Smooth muscle cell (in vitro differentiated cells): ENCODE results near the gene GDE1. TPM values are rescaled to one million over a fixed set of nuclear protein-coding genes. Genes with fewer than 3 reads are reported as not detected.

ENCODE experiments used
- DNase-seq: peaks from one replicate; lab custom pipeline; 2025; ENCODE audit not compliant: unreplicated experiment; lab: John Stamatoyannopoulos, UW
- H2AFZ ChIP-seq: fragments of 200-600 bp; sonication (generic); 2 replicates; pipeline ENCODE4 v1.6.0; 2016; ENCODE audit warnings: antibody characterized with exemption, low read depth, mild to moderate bottlenecking
- H3F3A ChIP-seq: fragments of 200-600 bp; sonication (generic); 2 replicates; pipeline ENCODE4 v1.6.0; 2017; ENCODE audit warnings: antibody characterized with exemption, low read depth
- H3K27ac ChIP-seq: fragments of 200-600 bp; sonication (generic); 2 replicates; pipeline ENCODE4 v1.5.1; 2016; ENCODE audit warnings: low read depth, mild to moderate bottlenecking
- H3K27me3 ChIP-seq: fragments of 200-600 bp; sonication (generic); 2 replicates; pipeline ENCODE4 v1.6.1; 2016; ENCODE audit warnings: low read depth, mild to moderate bottlenecking
- H3K36me3 ChIP-seq: fragments of 200-600 bp; sonication (generic); 2 replicates; pipeline ENCODE4 v1.5.1; 2016; ENCODE audit warnings: low read depth
- H3K4me1 ChIP-seq: fragments of 200-600 bp; sonication (generic); 2 replicates; pipeline ENCODE4 v1.5.1; 2016; ENCODE audit warnings: low read depth
- H3K4me2 ChIP-seq: fragments of 200-600 bp; sonication (generic); 2 replicates; pipeline ENCODE4 v1.6.0; 2016; ENCODE audit warnings: mild to moderate bottlenecking
- H3K4me3 ChIP-seq: fragments of 200-600 bp; sonication (generic); 2 replicates; pipeline ENCODE4 v1.5.1; 2016; ENCODE audit warnings: mild to moderate bottlenecking
- H3K79me2 ChIP-seq: fragments of 200-600 bp; sonication (generic); 2 replicates; pipeline ENCODE4 v1.6.0; 2016; ENCODE audit warnings: low read depth, mild to moderate bottlenecking
- H3K9ac ChIP-seq: fragments of 200-600 bp; sonication (generic); 2 replicates; pipeline ENCODE4 v1.6.0; 2016; ENCODE audit warnings: low read depth
- H3K9me3 ChIP-seq: fragments of 200-600 bp; sonication (generic); replicated peaks from 2 replicates; pipeline ENCODE4 v1.5.1; 2016; ENCODE audit warnings: low read depth
- H4K20me1 ChIP-seq: fragments of 200-600 bp; sonication (generic); 2 replicates; pipeline ENCODE4 v1.6.0; 2016; ENCODE audit warnings: low read depth
- CTCF ChIP-seq: fragments of 200-600 bp; sonication (generic); IDR thresholded peaks from 2 replicates; pipeline ENCODE4 v1.5.1; 2017; ENCODE audit warnings: borderline replicate concordance, mild to moderate bottlenecking, antibody characterized with exemption; ENCODE audit not compliant: insufficient read depth, poor library complexity, severe bottlenecking
- WGBS: methylation state at CpG from one replicate; pipeline ENCODE4 v1.1.7; 2016; ENCODE audit warnings: low lambda C conversion rate; 5-methylcytosine and 5-hydroxymethylcytosine counted together
- polyA plus RNA-seq: library from polyadenylated mRNA; unstranded; fragments of >200 nt; fragmentation: Nextera tagmentation; extraction: Ambion mirVana; gene quantifications from 2 replicates; pipeline ENCODE4 v1.2.1, GENCODE V29; 2016
- total RNA-seq: library from RNA; depleted of rRNA; stranded (reverse); fragments of >200 nt; gene quantifications from 2 replicates; pipeline ENCODE4 v1.2.3, GENCODE V29; 2014

The GDE1 gene
- total and polyA plus RNA-seq, 2 experiments from 2014 or later = 43.8 to 46.0 TPM

GRCh38 chr16:19528666-19529065, 6.8 kb upstream of the GDE1 start:
- Histone ChIP-seq H3K4me2 (no peak overlapping the region), H3K27ac (no peak overlapping the region), H3K27me3 (no peaks in the 10 kb centered on the region), H3K4me3 (no peak overlapping the region), H2AFZ (no peak overlapping the region), H3K36me3 (peaks cover 16% of the 10 kb centered on the region), H4K20me1 (no peaks in the 10 kb centered on the region), H3K79me2 (peaks cover 13% of the 10 kb centered on the region), H3K9me3 (no peaks in the 10 kb centered on the region), H3K9ac (no peak overlapping the region), H3F3A (peaks cover 6% of the 10 kb centered on the region), H3K4me1 (no peaks in the 10 kb centered on the region)
- no peak for DNase-seq
- TF ChIP-seq CTCF = no peak
- WGBS = 98% methylated on average over 3 of the region's 3 CpGs

GRCh38 chr16:19527161-19527560, 5.3 kb upstream of the GDE1 start:
- no peaks in the 10 kb centered on the region for H4K20me1 ChIP-seq
- peaks cover 1% of the 10 kb centered on the region for H3K4me1 ChIP-seq
- H3K36me3 ChIP-seq = peaks cover 7% of the 10 kb centered on the region
- H3K4me2 ChIP-seq = no peak overlapping the region
- H3F3A ChIP-seq = peaks cover 6% of the 10 kb centered on the region
- H2AFZ ChIP-seq = no peak overlapping the region
- no peaks in the 10 kb centered on the region for H3K27me3 ChIP-seq
- H3K9me3 ChIP-seq = no peaks in the 10 kb centered on the region
- no peak overlapping the region for H3K4me3 ChIP-seq
- 94% methylated on average over 1 of the region's 1 CpG for whole genome bisulfite sequencing
- H3K79me2 ChIP-seq = peaks cover 13% of the 10 kb centered on the region
- no peak overlapping the region for H3K9ac ChIP-seq
- DNase-seq = no peak
- no peak for TF ChIP-seq CTCF
- no peak overlapping the region for H3K27ac ChIP-seq

DNA sequence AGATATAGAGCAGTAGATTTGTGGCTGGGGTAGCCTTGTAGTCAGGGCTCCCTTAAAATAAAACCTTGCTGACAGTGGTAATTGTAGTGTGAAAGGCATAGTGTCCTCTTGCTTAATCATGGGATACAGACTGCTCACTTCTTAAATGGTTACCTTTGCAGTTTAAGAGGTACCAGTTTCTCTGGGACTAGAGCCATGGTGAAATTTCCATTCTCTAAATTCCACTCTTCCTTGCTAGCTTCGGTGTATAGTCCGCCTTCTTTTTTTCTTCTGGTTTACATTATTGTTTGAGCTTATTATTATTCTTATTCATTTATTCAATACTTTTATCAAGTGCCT, 3.5 kb upstream of the GDE1 start:
- peaks cover 6% of the 10 kb centered on the region for H3K36me3 ChIP-seq
- no peak for TF ChIP-seq CTCF
- H3F3A ChIP-seq = peaks cover 12% of the 10 kb centered on the region
- DNase-seq = no peak
- H4K20me1 ChIP-seq = peaks cover 4% of the 10 kb centered on the region
- WGBS = 86% methylated on average over 2 of the region's 2 CpGs
- peaks cover 11% of the 10 kb centered on the region for H3K4me1 ChIP-seq
- peak overlapping the region; percentile 87 for H3K4me3 ChIP-seq
- no peak overlapping the region for H3K27ac ChIP-seq
- peak overlapping the region; percentile 95 for H3K4me2 ChIP-seq
- no peaks in the 10 kb centered on the region for H3K27me3 ChIP-seq
- H2AFZ ChIP-seq = peak overlapping the region; percentile 85
- H3K9me3 ChIP-seq = no peaks in the 10 kb centered on the region
- H3K79me2 ChIP-seq = peaks cover 13% of the 10 kb centered on the region
- no peak overlapping the region for H3K9ac ChIP-seq

DNA sequence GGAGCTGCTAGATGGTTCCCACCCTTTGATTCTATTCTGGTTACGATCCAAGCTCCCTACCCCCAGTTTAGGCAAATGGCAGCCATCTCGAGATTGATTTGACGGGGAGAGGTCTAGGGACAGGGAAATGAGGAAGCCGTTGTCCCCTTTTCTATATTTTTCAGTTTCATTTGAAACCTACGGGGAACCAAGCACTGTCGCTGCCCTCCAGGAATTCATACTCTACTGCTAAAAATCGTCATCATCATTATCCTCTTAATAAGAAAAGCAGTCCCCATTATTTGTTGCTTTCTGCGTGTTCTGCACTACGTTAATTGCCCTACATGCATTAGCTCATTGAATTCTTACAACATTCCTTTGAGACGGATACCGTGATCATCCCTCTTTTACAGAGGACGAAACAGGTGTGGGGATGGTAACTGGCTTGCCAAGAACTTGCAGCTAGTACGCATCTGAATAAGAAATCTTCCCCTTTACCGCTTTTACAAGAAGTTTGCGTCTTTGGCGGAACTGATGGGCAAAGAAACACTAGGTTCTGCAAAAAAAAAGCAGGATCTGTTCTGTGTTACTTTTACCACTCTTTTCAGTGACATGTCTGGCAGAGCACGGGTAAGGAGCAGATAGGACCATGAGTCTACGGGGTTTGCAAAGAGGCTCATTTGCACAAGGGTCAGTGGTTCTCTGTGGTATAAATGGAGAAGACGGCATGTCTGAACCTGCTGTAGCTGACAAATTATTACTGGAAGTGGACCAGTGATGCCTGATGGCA, 2.9 kb upstream of the GDE1 start:
- peaks cover 12% of the 10 kb centered on the region for H3F3A ChIP-seq
- H3K27ac ChIP-seq = peak overlapping the region; percentile 5
- peak overlapping the region; percentile 52 for H3K9ac ChIP-seq
- H3K4me1 ChIP-seq = peaks cover 11% of the 10 kb centered on the region
- TF ChIP-seq CTCF = no peak
- no peaks in the 10 kb centered on the region for H3K9me3 ChIP-seq
- peaks cover 9% of the 10 kb centered on the region for H4K20me1 ChIP-seq
- no peak for DNase-seq
- H3K4me2 ChIP-seq = peak overlapping the region; percentile 95
- H3K36me3 ChIP-seq = peaks cover 6% of the 10 kb centered on the region
- no peaks in the 10 kb centered on the region for H3K27me3 ChIP-seq
- H2AFZ ChIP-seq = peak overlapping the region; percentile 85
- 6% methylated on average over 19 of the region's 19 CpGs for WGBS
- H3K79me2 ChIP-seq = peaks cover 13% of the 10 kb centered on the region
- H3K4me3 ChIP-seq = peak overlapping the region; percentile 87
